Gastrocnemius medialis (tissue), 4 donors: ENCODE results near the gene DTNB. TPM values are rescaled to one million over a fixed set of nuclear protein-coding genes. Genes with fewer than 3 reads are reported as not detected.
"Not testable (repeated sequence)": the region's sequence is repeated elsewhere in the genome, so short reads cannot be mapped to it uniquely, and the experiment has no call there.

Source experiments
- ATAC-seq, 2 donors: fragments of 150-250 bp; one replicate each; pipeline ENCODE4 v1.9.1; 2016
- DNase-seq, 2 donors: peaks; one replicate each; pipeline ENCODE4 v3.0.0-alpha.2; 2019
- H3K27ac ChIP-seq, 4 donors: fragments of 200-600 bp; sonication (generic); 1 replicate in 1 of 4; 2 replicates in 3 of 4; pipeline ENCODE4 v1.5.1; 2016 to 2018; ENCODE audit warnings: mild to moderate bottlenecking in 2 of 4, moderate library complexity in 1 of 4
- H3K27me3 ChIP-seq, 3 donors: fragments of 200-600 bp; sonication (generic) in 2 of 3; 1 replicate in 1 of 3; 2 replicates in 2 of 3; pipeline versions ENCODE4 v1.5.1 to v1.6.0; 2016 to 2019; ENCODE audit warnings: mild to moderate bottlenecking in 1 of 3, moderate library complexity in 1 of 3
- H3K36me3 ChIP-seq, 2 donors: fragments of 200-600 bp; sonication (generic) in 1 of 2; one replicate each; pipeline ENCODE4 v1.5.1; 2017 to 2018
- H3K4me1 ChIP-seq, 2 donors: fragments of 200-600 bp; sonication (generic) in 1 of 2; one replicate each; pipeline ENCODE4 v1.5.1; 2016 to 2017; ENCODE audit warnings: mild to moderate bottlenecking in 2 of 2
- H3K4me3 ChIP-seq, 4 donors: fragments of 200-600 bp; sonication (generic) in 3 of 4; 1 replicate in 1 of 4; 2 replicates in 3 of 4; pipeline ENCODE4 v1.5.1; 2016 to 2019; ENCODE audit warnings: mild to moderate bottlenecking in 2 of 4
- H3K9me3 ChIP-seq, 3 donors: fragments of 200-600 bp; sonication (generic) in 2 of 3; 1 replicate in 1 of 3; 2 replicates in 2 of 3; pipeline ENCODE4 v1.5.1; 2016 to 2019
- POLR2A ChIP-seq, 2 donors: fragments of 450-650 bp; IDR thresholded peaks; one replicate each; pipeline ENCODE4 v1.6.1; 2017; ENCODE audit warnings: antibody characterized with exemption in 2 of 2, mild to moderate bottlenecking in 2 of 2, moderate library complexity in 2 of 2
- in situ Hi-C, 4 donors: fragments of 200-750 bp; cut with MboI; loops; one replicate each; pipeline versions ENCODE4 v1.15.0 to v1.8.0; 2017; ENCODE audit warnings: low sequenced_read_pairs in 4 of 4
- intact Hi-C: fragments of 100-400 bp; cut with DNase I; formaldehyde crosslinking; loops from one replicate; pipeline ENCODE4 v1.15.1; 2023; ENCODE audit warnings: low total_unique reads
- total RNA-seq, 4 donors: library from RNA; depleted of rRNA; stranded (reverse); fragments of >200 nt; gene quantifications; one replicate each; pipeline versions ENCODE4 v1.1.0 to v1.2.3, GENCODE V29; 2016
- TF ChIP-seq, protein P1 (sequence below), 5 experiments: fragments of 450-650 bp in 3 of 5; fragments of 200-600 bp in 2 of 5; sonication (generic) in 2 of 5; IDR thresholded peaks in 4 of 5; conservative IDR thresholded peaks in 1 of 5; 1 replicate in 4 of 5; 2 replicates in 1 of 5; pipeline ENCODE4 v1.5.1; 2016 to 2019; ENCODE audit warnings: antibody characterized with exemption in 5 of 5, mild to moderate bottlenecking in 3 of 5, moderate library complexity in 3 of 5

Gene DTNB
- total RNA-seq, 4 donors from 2014 or later, result 1.0 to 6.6 (median 4.1) TPM

DNA sequence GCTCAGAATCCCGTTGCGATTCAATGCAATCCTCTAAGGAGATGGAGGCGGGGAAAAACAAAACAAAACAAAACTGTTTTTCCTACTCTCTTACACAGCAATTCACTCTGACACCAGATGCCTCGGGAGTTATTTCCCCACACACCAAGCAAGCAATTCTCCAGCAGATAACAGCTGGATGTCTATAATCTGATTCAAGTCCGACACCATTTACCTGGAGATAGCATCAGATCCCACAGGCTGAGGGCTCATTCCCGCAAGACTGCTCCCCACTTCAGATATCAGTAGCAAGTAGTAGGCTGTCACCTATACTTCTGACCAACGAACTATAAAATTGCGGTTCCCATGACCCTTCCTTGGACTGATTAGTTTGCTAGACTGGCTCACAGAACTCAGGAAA, 58.7 kb downstream of the DTNB start:
- Histone ChIP-seq H3K4me1 (peaks cover 0 to 7% of the 10 kb centered on the region in 2 donors), H3K4me3 (no peak overlapping the region), H3K36me3 (no peaks in the 10 kb centered on the region), H3K27me3 (no peaks in the 10 kb centered on the region), H3K27ac (no peak overlapping the region), H3K9me3 (no peaks in the 10 kb centered on the region)
- in situ Hi-C loops (no loop called here), intact Hi-C loops (no loop called here)
- no peak for DNase-seq
- ATAC-seq, result no peak
- TF ChIP-seq, protein P1, sequence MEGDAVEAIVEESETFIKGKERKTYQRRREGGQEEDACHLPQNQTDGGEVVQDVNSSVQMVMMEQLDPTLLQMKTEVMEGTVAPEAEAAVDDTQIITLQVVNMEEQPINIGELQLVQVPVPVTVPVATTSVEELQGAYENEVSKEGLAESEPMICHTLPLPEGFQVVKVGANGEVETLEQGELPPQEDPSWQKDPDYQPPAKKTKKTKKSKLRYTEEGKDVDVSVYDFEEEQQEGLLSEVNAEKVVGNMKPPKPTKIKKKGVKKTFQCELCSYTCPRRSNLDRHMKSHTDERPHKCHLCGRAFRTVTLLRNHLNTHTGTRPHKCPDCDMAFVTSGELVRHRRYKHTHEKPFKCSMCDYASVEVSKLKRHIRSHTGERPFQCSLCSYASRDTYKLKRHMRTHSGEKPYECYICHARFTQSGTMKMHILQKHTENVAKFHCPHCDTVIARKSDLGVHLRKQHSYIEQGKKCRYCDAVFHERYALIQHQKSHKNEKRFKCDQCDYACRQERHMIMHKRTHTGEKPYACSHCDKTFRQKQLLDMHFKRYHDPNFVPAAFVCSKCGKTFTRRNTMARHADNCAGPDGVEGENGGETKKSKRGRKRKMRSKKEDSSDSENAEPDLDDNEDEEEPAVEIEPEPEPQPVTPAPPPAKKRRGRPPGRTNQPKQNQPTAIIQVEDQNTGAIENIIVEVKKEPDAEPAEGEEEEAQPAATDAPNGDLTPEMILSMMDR (IDR thresholded peaks at IDR 0.05 in 4 of 5, conservative IDR thresholded peaks at IDR 0.05 in 1 of 5), result no peak
- no peak for TF ChIP-seq POLR2A (IDR thresholded peaks at IDR 0.05)

DNA sequence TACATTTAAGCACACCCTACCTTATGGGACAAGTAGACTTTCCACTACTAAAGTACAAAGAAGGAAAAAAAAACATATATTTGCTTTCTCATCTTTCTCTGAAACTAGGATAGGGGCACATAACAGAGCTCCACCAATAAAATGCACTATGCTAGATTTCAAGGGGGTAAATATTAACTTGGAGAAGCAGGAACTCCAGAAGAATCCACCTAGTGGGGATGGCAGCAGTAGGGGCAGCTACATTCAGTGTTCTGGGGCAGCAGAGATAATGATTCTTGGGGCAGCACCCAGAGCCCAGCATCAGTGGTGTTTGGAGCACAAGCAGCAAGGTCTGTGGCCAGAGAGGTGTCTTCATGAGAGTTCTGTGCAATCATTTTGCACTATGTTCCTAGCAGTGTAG, 64.7 kb downstream of the DTNB start:
- Histone ChIP-seq H3K27ac (no peak overlapping the region), H3K4me3 (no peak overlapping the region), H3K27me3 (no peaks in the 10 kb centered on the region), H3K9me3 (no peaks in the 10 kb centered on the region), H3K36me3 (no peaks in the 10 kb centered on the region), H3K4me1 (no peaks in the 10 kb centered on the region)
- intact Hi-C loops (no loop called here), in situ Hi-C loops (no loop called here)
- ATAC-seq (no peak), DNase-seq (no peak)
- TF ChIP-seq, protein P1 (IDR thresholded peaks at IDR 0.05 in 4 of 5, conservative IDR thresholded peaks at IDR 0.05 in 1 of 5), result no peak
- no peak for TF ChIP-seq POLR2A (IDR thresholded peaks at IDR 0.05)

DNA sequence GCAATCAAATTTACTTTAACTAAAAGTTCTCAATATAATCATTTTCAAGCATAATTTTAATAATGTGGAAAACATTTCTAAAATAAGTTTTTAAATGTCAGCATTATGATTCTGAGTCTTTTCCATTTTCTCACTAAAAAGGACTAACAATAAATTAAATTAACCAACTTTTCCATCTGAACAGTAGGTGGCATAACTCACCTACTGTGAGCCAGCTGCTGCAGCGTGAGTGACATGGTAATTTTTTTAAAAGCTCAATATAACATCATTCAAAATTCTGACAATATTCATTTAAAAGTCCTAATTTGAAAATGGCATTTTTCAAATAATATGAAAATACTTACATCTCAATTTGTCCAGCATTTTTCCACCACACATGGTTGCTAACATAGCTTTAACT, 66.5 kb downstream of the DTNB start:
- Histone ChIP-seq H3K4me1 (no peaks in the 10 kb centered on the region), H3K27ac (no peak overlapping the region), H3K4me3 (no peak overlapping the region), H3K9me3 (no peaks in the 10 kb centered on the region), H3K27me3 (no peaks in the 10 kb centered on the region), H3K36me3 (no peaks in the 10 kb centered on the region)
- DNase-seq, result no peak
- TF ChIP-seq POLR2A (IDR thresholded peaks at IDR 0.05), result no peak
- TF ChIP-seq, protein P1 (IDR thresholded peaks at IDR 0.05 in 4 of 5, conservative IDR thresholded peaks at IDR 0.05 in 1 of 5), result peak in 3 of 5 experiments; percentile 40 to 57 (median 51)
- in situ Hi-C loops (no loop called here), intact Hi-C loops (loop anchor here (1.0 to 2.0 kb wide), 2 partner anchors 58 to 93 kb away; no protein-coding TSS in a partner anchor)
- ATAC-seq, result no peak

DNA sequence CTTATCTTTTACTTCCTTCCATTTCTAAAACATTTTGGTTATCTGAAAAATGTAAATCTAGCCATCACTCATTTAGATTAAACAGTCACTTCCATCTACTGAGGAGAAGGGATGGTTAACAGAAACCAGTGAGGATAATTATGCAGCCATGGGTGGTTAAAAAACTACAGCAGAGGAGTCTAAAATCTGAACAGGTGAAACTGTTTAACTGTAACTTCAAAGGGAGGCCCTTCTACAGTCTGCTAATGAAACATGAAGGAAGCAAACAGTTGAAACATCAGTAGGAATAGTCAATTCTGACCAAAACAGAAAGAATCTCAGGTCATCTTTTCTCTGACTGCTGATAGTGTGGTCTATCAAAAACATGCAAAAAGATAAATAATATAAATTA, 71.0 kb downstream of the DTNB start:
- H3K4me1 ChIP-seq, result no peaks in the 10 kb centered on the region
- H3K9me3 ChIP-seq, result no peaks in the 10 kb centered on the region
- H3K27ac ChIP-seq, result no peak overlapping the region
- intact Hi-C loops (no loop called here), in situ Hi-C loops (no loop called here)
- no peak overlapping the region for H3K4me3 ChIP-seq
- TF ChIP-seq, protein P1 (IDR thresholded peaks at IDR 0.05 in 4 of 5, conservative IDR thresholded peaks at IDR 0.05 in 1 of 5), result no peak
- no peak for TF ChIP-seq POLR2A (IDR thresholded peaks at IDR 0.05)
- DNase-seq (no peak), ATAC-seq (no peak)
- H3K36me3 ChIP-seq, result no peaks in the 10 kb centered on the region
- H3K27me3 ChIP-seq, result no peaks in the 10 kb centered on the region

DNA sequence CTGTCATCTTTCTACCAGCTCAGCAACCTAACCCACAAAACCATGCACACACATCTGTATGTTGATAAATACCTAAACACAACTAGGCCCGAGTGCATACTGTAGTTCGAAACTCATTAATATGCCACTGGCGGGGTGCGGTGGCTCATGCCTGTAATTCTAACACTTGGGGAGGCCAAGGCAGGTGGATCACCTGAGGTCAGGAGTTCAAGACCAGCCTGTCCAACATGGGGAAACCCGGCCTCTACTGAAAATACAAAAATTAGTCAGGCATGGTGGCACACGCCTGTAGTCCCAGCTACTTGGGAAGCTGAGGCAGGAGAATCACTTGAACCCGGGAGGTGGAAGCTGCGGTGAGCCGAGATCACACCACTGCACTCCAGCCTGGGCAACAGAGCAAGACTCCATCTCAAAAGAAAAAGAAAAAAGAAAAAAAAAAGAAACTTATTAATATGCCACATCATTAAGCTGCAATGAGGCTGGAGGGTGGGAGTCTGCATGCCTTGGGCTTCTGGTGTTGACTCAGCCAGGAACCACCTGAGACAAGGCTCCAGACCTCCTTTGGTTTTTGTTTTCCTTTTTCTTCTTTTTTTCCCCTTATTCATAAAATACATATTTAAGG, 71.6 kb downstream of the DTNB start:
- H3K4me1 ChIP-seq, H3K4me3 ChIP-seq, H3K9me3 ChIP-seq, H3K27me3 ChIP-seq, H3K36me3 ChIP-seq, intact Hi-C loops, ATAC-seq, DNase-seq, in situ Hi-C loops, H3K27ac ChIP-seq: not testable (repeated sequence)
